GM20000 (cell line): Measurements from ENCODE around the gene EML3.

ENCODE experiments used
- DNase-seq: peaks from one replicate; pipeline ENCODE4 v3.0.0; 2012; ENCODE audit warnings: low spot score
- CTCF ChIP-seq: IDR thresholded peaks from 2 replicates; pipeline ENCODE4 v1.5.1; 2012; ENCODE audit warnings: mild to moderate bottlenecking, control low read depth; ENCODE audit errors: extremely low read depth, missing control alignments

EML3 gene

GRCh38 chr11:62648185-62648966 lies 35.8 kb upstream of the EML3 start:
- no peak for DNase-seq
- TF ChIP-seq CTCF, result no peak

GRCh38 chr11:62647609-62648005 lies 35.0 kb upstream of the EML3 start:
- no peak for TF ChIP-seq CTCF
- DNase-seq, result no peak

- no peak for DNase-seq
- TF ChIP-seq CTCF, result no peak
These were observed 34.4 kb upstream of the EML3 start for GRCh38 chr11:62646825-62647608.

GRCh38 chr11:62645946-62646824 lies 33.6 kb upstream of the EML3 start, which contains the start of gene GANAB:
GANAB (minus strand) TSS chr11:62646613; CDS start chr11:62646599, 14 bp downstream.
- TF ChIP-seq CTCF, result no peak
- DNase-seq, result peak; percentile 99

- DNase-seq, result no peak
- TF ChIP-seq CTCF, result no peak
These were observed 33.0 kb upstream of the EML3 start for GRCh38 chr11:62645671-62645945.

GRCh38 chr11:62644220-62644619 lies 31.6 kb upstream of the EML3 start:
- no peak for DNase-seq
- no peak for TF ChIP-seq CTCF
